Large intestine (tissue), 3 donors: Measurements from ENCODE around the gene ARL2BP. TPM values are rescaled to one million over a fixed set of nuclear protein-coding genes. Genes with fewer than 3 reads are reported as not detected.

Source experiments
- DNase-seq, 2 donors: peaks; one replicate each; pipeline versions ENCODE4 v3.0.0 to v3.0.0-alpha.2; 2013
- H3K27ac ChIP-seq: one replicate; pipeline ENCODE4 v1.5.1; 2013; ENCODE audit warnings: low read length
- H3K27me3 ChIP-seq: 2 replicates; pipeline ENCODE4 v1.6.1; 2013; ENCODE audit warnings: low read length; ENCODE audit not compliant: control insufficient read depth, insufficient read depth
- H3K36me3 ChIP-seq: 2 replicates; pipeline ENCODE4 v1.6.1; 2013; ENCODE audit warnings: low read length; ENCODE audit not compliant: control insufficient read depth, insufficient read depth
- H3K4me1 ChIP-seq: one replicate; pipeline ENCODE4 v1.6.1; 2013; ENCODE audit warnings: low read length; ENCODE audit not compliant: control insufficient read depth, insufficient read depth
- H3K4me3 ChIP-seq: one replicate; pipeline ENCODE4 v1.5.1; 2013; ENCODE audit warnings: low read length
- H3K9me3 ChIP-seq: one replicate; pipeline ENCODE4 v1.6.1; 2013; ENCODE audit warnings: mild to moderate bottlenecking, low read depth, low read length, moderate library complexity; ENCODE audit not compliant: control insufficient read depth
- WGBS: methylation state at CpG from one replicate; pipeline ENCODE4 v1.1.5; 2013; ENCODE audit warnings: low lambda C conversion rate; ENCODE audit not compliant: insufficient coverage; 5-methylcytosine and 5-hydroxymethylcytosine counted together
- polyA plus RNA-seq: library from polyadenylated mRNA; unstranded; fragments of 120-200 nt; gene quantifications from one replicate; pipeline ENCODE4 v1.2.1, GENCODE V29; 2013

The ARL2BP gene
- polyA plus RNA-seq, 1 donor = 44.5 TPM

GRCh38 chr16:57234707-57235092, 10.4 kb upstream of the ARL2BP start:
- Histone ChIP-seq H3K36me3 (peaks cover 71% of the 10 kb centered on the region), H3K9me3 (no peaks in the 10 kb centered on the region), H3K27ac (no peak overlapping the region)

DNA sequence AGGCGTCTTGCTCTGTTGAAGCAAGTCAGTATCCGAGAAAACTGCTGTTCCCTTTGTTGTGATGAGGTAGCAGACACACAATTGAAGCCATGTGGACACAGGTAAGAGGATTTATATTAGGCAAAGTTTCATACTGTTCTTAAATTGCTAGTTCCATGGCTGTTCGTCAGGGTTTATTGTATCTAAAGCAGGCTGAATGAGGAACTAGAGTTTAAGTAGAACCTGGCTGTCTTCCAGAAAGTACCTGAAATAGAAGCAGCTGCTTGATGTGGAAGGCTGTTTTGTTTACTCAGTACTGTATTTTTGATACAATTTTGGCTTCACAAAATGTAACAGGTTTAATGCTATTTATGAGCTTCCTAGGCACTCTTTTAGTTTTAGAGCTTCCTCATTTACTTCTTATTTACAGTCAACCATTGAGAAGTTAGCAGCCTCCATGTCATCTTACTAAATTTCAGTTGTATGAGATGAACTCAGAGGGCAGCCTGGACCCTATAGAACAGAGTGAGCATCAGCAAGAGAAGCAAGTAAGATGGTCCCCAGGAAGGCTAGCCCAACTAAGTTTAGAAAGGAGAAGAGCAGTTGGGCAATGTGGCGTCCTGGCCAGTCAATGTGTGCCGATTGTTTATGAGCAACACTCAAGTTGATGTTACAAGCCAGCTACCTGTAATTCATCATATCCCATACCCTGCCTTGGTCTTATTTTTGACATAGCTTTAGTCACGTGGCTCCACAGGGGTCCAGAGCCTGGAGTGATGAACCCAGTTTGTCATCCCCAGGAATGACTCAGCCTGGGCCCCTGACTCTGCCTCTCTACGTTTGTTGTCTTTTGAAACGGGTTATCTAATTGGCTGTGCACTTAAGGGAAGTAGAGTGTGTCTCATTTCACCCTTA, 9.7 kb upstream of the ARL2BP start:
- peaks cover 70% of the 10 kb centered on the region for H3K36me3 ChIP-seq
- no peak overlapping the region for H3K4me3 ChIP-seq
- H3K27ac ChIP-seq = no peak overlapping the region
- H3K9me3 ChIP-seq = no peaks in the 10 kb centered on the region
- 100% methylated on average over 2 of the region's 8 CpGs for WGBS
- peaks cover 2% of the 10 kb centered on the region for H3K4me1 ChIP-seq
- no peak for DNase-seq
- H3K27me3 ChIP-seq = no peaks in the 10 kb centered on the region

More at GRCh38 chr16:57234707-57235092, 10.4 kb upstream of the ARL2BP start:
- peaks cover 2% of the 10 kb centered on the region for H3K4me1 ChIP-seq
- no peaks in the 10 kb centered on the region for H3K27me3 ChIP-seq
- no peak overlapping the region for H3K4me3 ChIP-seq
- DNase-seq = no peak

- H3K4me3 ChIP-seq = no peak overlapping the region
- peaks cover 2% of the 10 kb centered on the region for H3K4me1 ChIP-seq
- H3K27ac ChIP-seq = no peak overlapping the region
- H3K9me3 ChIP-seq = no peaks in the 10 kb centered on the region
- DNase-seq = no peak
- H3K27me3 ChIP-seq = no peaks in the 10 kb centered on the region
- peaks cover 66% of the 10 kb centered on the region for H3K36me3 ChIP-seq
Measured at GRCh38 chr16:57236022-57236350, 9.1 kb upstream of the ARL2BP start.

- H3K4me1 ChIP-seq = peaks cover 2% of the 10 kb centered on the region
- WGBS = no CpG with 5 or more reads among the region's 2 CpGs
- peak in 1 of 2 donors; percentile 27 for DNase-seq
- no peak overlapping the region for H3K27ac ChIP-seq
- peaks cover 41% of the 10 kb centered on the region for H3K36me3 ChIP-seq
- no peaks in the 10 kb centered on the region for H3K9me3 ChIP-seq
- H3K27me3 ChIP-seq = no peaks in the 10 kb centered on the region
- no peak overlapping the region for H3K4me3 ChIP-seq
Measured at GRCh38 chr16:57238682-57239081, 6.4 kb upstream of the ARL2BP start.

GRCh38 chr16:57239107-57239506, 6.0 kb upstream of the ARL2BP start:
- H3K9me3 ChIP-seq = no peaks in the 10 kb centered on the region

DNA sequence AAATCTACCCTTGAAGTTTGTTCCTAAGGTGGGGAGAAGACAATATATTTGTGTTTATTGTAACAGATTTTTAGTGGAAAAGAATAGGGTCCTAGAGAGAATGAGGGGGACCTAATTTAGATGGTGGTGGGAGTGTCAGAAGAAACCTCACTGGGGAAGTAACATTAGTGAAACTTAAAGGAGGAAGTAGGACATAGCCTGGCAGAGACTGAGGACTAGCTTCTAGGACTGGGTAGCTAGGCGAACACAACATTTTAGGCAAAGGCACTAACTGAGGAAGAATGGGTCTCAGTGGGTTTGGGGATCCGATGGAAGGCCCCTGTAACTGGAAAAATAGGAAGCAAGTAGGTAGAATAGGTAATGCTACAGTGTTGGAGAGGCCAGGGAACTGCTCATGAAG, 4.2 kb upstream of the ARL2BP start:
- H3K27ac ChIP-seq = no peak overlapping the region
- H3K4me1 ChIP-seq = peaks cover 7% of the 10 kb centered on the region
- WGBS = no CpG with 5 or more reads among the region's 2 CpGs
- no peak overlapping the region for H3K4me3 ChIP-seq
- no peaks in the 10 kb centered on the region for H3K27me3 ChIP-seq
- no peaks in the 10 kb centered on the region for H3K9me3 ChIP-seq
- H3K36me3 ChIP-seq = peaks cover 21% of the 10 kb centered on the region
- no peak for DNase-seq

More at GRCh38 chr16:57239107-57239506, 6.0 kb upstream of the ARL2BP start:
- H3K4me3 ChIP-seq = no peak overlapping the region
- no peak overlapping the region for H3K27ac ChIP-seq
- DNase-seq = no peak
- no CpG with 5 or more reads among the region's 2 CpGs for WGBS
- no peaks in the 10 kb centered on the region for H3K27me3 ChIP-seq
- peaks cover 37% of the 10 kb centered on the region for H3K36me3 ChIP-seq
- H3K4me1 ChIP-seq = peaks cover 3% of the 10 kb centered on the region

DNA sequence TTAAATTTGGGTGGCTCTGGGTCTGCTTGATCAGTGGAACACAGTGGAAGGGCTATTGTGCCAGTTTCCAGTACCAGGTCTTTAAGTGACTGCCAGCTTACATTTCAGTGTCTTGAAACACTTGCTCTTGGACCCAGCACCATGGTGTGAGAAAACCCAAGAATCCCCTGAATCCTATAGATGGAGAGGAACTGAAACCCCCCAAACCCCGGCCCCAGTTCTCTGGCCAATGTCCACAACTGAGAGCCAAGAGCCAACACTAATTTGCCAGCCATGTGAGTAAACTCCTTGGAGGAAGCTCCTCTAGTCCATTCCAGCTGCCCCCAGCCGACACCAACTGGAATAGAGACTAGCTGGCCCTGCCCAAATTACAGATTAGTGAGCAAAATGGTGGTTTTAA, 2.4 kb upstream of the ARL2BP start:
- no peak for DNase-seq
- no peak overlapping the region for H3K27ac ChIP-seq
- no peaks in the 10 kb centered on the region for H3K27me3 ChIP-seq
- no peaks in the 10 kb centered on the region for H3K9me3 ChIP-seq
- peaks cover 12% of the 10 kb centered on the region for H3K4me1 ChIP-seq
- no CpG with 5 or more reads among the region's 2 CpGs for WGBS
- no peak overlapping the region for H3K4me3 ChIP-seq
- peaks cover 16% of the 10 kb centered on the region for H3K36me3 ChIP-seq

DNA sequence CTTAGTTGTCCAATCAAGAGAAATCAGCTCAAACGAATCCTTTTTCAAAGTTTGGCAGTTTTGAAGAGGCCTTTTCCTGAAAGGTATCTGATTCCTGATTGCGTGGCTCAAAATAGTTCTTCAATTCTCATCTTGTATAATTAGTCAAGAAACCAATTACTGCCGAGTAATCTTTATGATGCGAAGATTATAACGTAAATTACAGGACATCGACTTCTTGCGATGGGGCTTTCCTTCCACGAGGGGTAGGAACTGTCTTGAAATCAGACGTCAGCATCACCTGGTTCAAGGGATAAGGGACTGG, 644 bp upstream of the ARL2BP start:
- H3K9me3 ChIP-seq = no peaks in the 10 kb centered on the region
- DNase-seq = peak in 1 of 2 donors; percentile 42
- peak overlapping the region; percentile 46 for H3K4me3 ChIP-seq
- peak overlapping the region; percentile 76 for H3K27ac ChIP-seq
- no peaks in the 10 kb centered on the region for H3K27me3 ChIP-seq
- H3K4me1 ChIP-seq = peaks cover 9% of the 10 kb centered on the region
- 0% methylated on average over 1 of the region's 9 CpGs for WGBS
- H3K36me3 ChIP-seq = peaks cover 22% of the 10 kb centered on the region

- Histone ChIP-seq H3K4me1 (peaks cover 9% of the 10 kb centered on the region), H3K4me3 (peak overlapping the region; percentile 81), H3K36me3 (peaks cover 32% of the 10 kb centered on the region), H3K9me3 (no peaks in the 10 kb centered on the region), H3K27me3 (no peaks in the 10 kb centered on the region), H3K27ac (peak overlapping the region; percentile 96)
- DNase-seq = no peak
- WGBS = 20% methylated on average over 4 of the region's 28 CpGs
Measured at GRCh38 chr16:57245472-57246113, 534 bp downstream of the ARL2BP start.

GRCh38 chr16:57251352-57251751, 6.3 kb downstream of the ARL2BP start:
- Histone ChIP-seq H3K4me1 (peaks cover 17% of the 10 kb centered on the region), H3K9me3 (no peaks in the 10 kb centered on the region), H3K27ac (peak overlapping the region; percentile 40), H3K27me3 (no peaks in the 10 kb centered on the region), H3K36me3 (peaks cover 78% of the 10 kb centered on the region), H3K4me3 (no peak overlapping the region)
- DNase-seq = no peak
- no CpG with 5 or more reads among the region's 2 CpGs for WGBS
